Liver (tissue), 9 donors: Measurements from ENCODE around the gene TPT1. TPM values are rescaled to one million over a fixed set of nuclear protein-coding genes. Genes with fewer than 3 reads are reported as not detected.

ENCODE experiments used
- DNase-seq: peaks from one replicate; pipeline ENCODE4 v3.0.0-alpha.2; 2017; ENCODE audit warnings: low spot score
- H3K27ac ChIP-seq, 2 donors: one replicate each; pipeline ENCODE4 v1.7.0; 2013; ENCODE audit warnings: inconsistent platforms in 2 of 2, low read length in 2 of 2, control low read depth in 1 of 2, low read depth in 1 of 2, mild to moderate bottlenecking in 1 of 2
- H3K27me3 ChIP-seq, 4 donors: one replicate each; pipeline versions ENCODE4 v1.6.1 to v1.7.0; 2013; ENCODE audit warnings: low read length in 3 of 4, inconsistent platforms in 1 of 4, mild to moderate bottlenecking in 1 of 4, moderate library complexity in 1 of 4; ENCODE audit not compliant: control insufficient read depth in 4 of 4, insufficient read depth in 4 of 4
- H3K36me3 ChIP-seq, 4 donors: one replicate each; pipeline versions ENCODE4 v1.6.1 to v1.7.0; 2013; ENCODE audit warnings: low read length in 3 of 4, mild to moderate bottlenecking in 3 of 4, low read depth in 1 of 4, moderate library complexity in 1 of 4; ENCODE audit not compliant: control insufficient read depth in 4 of 4, insufficient read depth in 3 of 4
- H3K4me1 ChIP-seq, 4 donors: one replicate each; pipeline versions ENCODE4 v1.6.1 to v1.7.0; 2013; ENCODE audit warnings: low read length in 3 of 4, mild to moderate bottlenecking in 3 of 4, moderate library complexity in 1 of 4; ENCODE audit not compliant: control insufficient read depth in 4 of 4, insufficient read depth in 4 of 4
- H3K4me3 ChIP-seq, 3 donors: one replicate each; pipeline versions ENCODE4 v1.6.1 to v1.7.0; 2013; ENCODE audit warnings: low read length in 3 of 3, control low read depth in 1 of 3, low read depth in 1 of 3, mild to moderate bottlenecking in 1 of 3
- H3K9ac ChIP-seq, 2 donors: one replicate each; pipeline ENCODE4 v1.7.0; 2013; ENCODE audit warnings: low read length in 2 of 2, mild to moderate bottlenecking in 2 of 2, moderate library complexity in 2 of 2, control low read depth in 1 of 2, low read depth in 1 of 2
- H3K9me3 ChIP-seq, 4 donors: one replicate each; pipeline versions ENCODE4 v1.6.1 to v1.7.0; 2013; ENCODE audit warnings: low read length in 3 of 4; ENCODE audit not compliant: control insufficient read depth in 4 of 4
- ATF3 ChIP-seq: IDR thresholded peaks from 2 replicates; pipeline ENCODE4 v1.6.1; 2016; ENCODE audit warnings: antibody characterized with exemption
- EGR1 ChIP-seq, 2 donors: IDR thresholded peaks; 2 replicates each; pipeline ENCODE4 v1.6.1; 2016 to 2018; ENCODE audit warnings: antibody characterized with exemption in 2 of 2, low read depth in 2 of 2
- FOXA1 ChIP-seq: IDR thresholded peaks from 2 replicates; pipeline ENCODE4 v1.6.1; 2016; ENCODE audit warnings: antibody characterized with exemption
- FOXA2 ChIP-seq: IDR thresholded peaks from 2 replicates; pipeline ENCODE4 v1.6.1; 2016; ENCODE audit warnings: antibody characterized with exemption
- GABPA ChIP-seq, 2 donors: IDR thresholded peaks in 1 of 2; conservative IDR thresholded peaks in 1 of 2; 2 replicates each; pipeline ENCODE4 v1.6.1; 2016; ENCODE audit warnings: antibody characterized with exemption in 2 of 2, mild to moderate bottlenecking in 1 of 2, moderate library complexity in 1 of 2
- HNF4A ChIP-seq, 2 donors: conservative IDR thresholded peaks; 2 replicates each; pipeline ENCODE4 v1.6.1; 2016; ENCODE audit warnings: antibody characterized with exemption in 2 of 2, mild to moderate bottlenecking in 2 of 2
- HNF4G ChIP-seq: IDR thresholded peaks from 2 replicates; pipeline ENCODE4 v1.6.1; 2016; ENCODE audit warnings: antibody characterized with exemption
- JUND ChIP-seq, 2 donors: IDR thresholded peaks; 2 replicates each; pipeline ENCODE4 v1.6.1; 2016; ENCODE audit warnings: antibody characterized with exemption in 2 of 2
- MAX ChIP-seq: IDR thresholded peaks from 2 replicates; pipeline ENCODE4 v1.6.1; 2016; ENCODE audit warnings: antibody characterized with exemption
- NR2F2 ChIP-seq: IDR thresholded peaks from 2 replicates; pipeline ENCODE4 v1.6.1; 2016; ENCODE audit warnings: antibody characterized with exemption
- RAD21 ChIP-seq, 2 donors: IDR thresholded peaks; 2 replicates each; pipeline ENCODE4 v1.6.1; 2016; ENCODE audit warnings: antibody characterized with exemption in 2 of 2, mild to moderate bottlenecking in 2 of 2
- REST ChIP-seq: IDR thresholded peaks from 2 replicates; pipeline ENCODE4 v1.6.1; 2016; ENCODE audit warnings: antibody characterized with exemption, mild to moderate bottlenecking
- RXRA ChIP-seq, 2 donors: IDR thresholded peaks; 2 replicates each; pipeline ENCODE4 v1.6.1; 2017 to 2018; ENCODE audit warnings: antibody characterized with exemption in 2 of 2, mild to moderate bottlenecking in 1 of 2
- SP1 ChIP-seq: IDR thresholded peaks from 2 replicates; pipeline ENCODE4 v1.6.1; 2018; ENCODE audit warnings: antibody characterized with exemption, mild to moderate bottlenecking
- TAF1 ChIP-seq: conservative IDR thresholded peaks from 2 replicates; pipeline ENCODE4 v1.6.1; 2016; ENCODE audit warnings: antibody characterized with exemption, mild to moderate bottlenecking
- WGBS: extraction: QIAGEN DNeasy Blood & Tissue Kit; methylation state at CpG from one replicate; pipeline ENCODE4 v1.1.7; 2013; 5-methylcytosine and 5-hydroxymethylcytosine counted together
- polyA plus RNA-seq, 2 donors: library from polyadenylated mRNA; stranded (reverse) in 1 of 2; unstranded in 1 of 2; fragments of 200-250 nt in 1 of 2; fragments of >200 nt in 1 of 2; fragmentation: Nextera tagmentation in 1 of 2; extraction: Ambion mirVana in 1 of 2; gene quantifications; one replicate each; pipeline versions ENCODE4 v1.2.1 to v1.2.3, GENCODE V29; 2013 to 2015
- total RNA-seq, 2 donors: library from RNA; depleted of rRNA; stranded (reverse); fragments of >200 nt; gene quantifications; one replicate each; pipeline ENCODE4 v1.2.3, GENCODE V29; 2014
- donor health status: healthy.
- donor health status: healthy.
- donor health status: healthy.
- donor health status: healthy.
- donor health status: healthy.

TPT1 gene
- total and polyA plus RNA-seq, 4 donors, result 1,382 to 2,885 (median 1,815) TPM

GRCh38 chr13:45333977-45334922 is 6.7 kb downstream of the TPT1 start:
- no peak overlapping the region for H3K4me3 ChIP-seq
- 72% methylated on average over 7 of the region's 7 CpGs for WGBS
- H3K36me3 ChIP-seq, result peaks cover 11 to 32% (median 30%) of the 10 kb centered on the region in 4 donors
- H3K27ac ChIP-seq, result peak overlapping the region; percentile 15 to 42
- no peaks in the 10 kb centered on the region for H3K27me3 ChIP-seq
- DNase-seq, result no peak
- H3K9ac ChIP-seq, result no peak overlapping the region
- no peaks in the 10 kb centered on the region for H3K9me3 ChIP-seq
- peaks cover 19 to 56% (median 51%) of the 10 kb centered on the region in 4 donors for H3K4me1 ChIP-seq
- TF ChIP-seq FOXA1 (no peak), MAX (no peak), REST (no peak), FOXA2 (no peak), RAD21 (IDR thresholded peaks at IDR 0.05) (no peak), RXRA (IDR thresholded peaks at IDR 0.05) (no peak), GABPA (IDR thresholded peaks at IDR 0.05 in 1 of 2, conservative IDR thresholded peaks at IDR 0.05 in 1 of 2) (no peak)

GRCh38 chr13:45333251-45333976 is 7.6 kb downstream of the TPT1 start:
- Histone ChIP-seq H3K4me1 (peaks cover 19 to 54% (median 49%) of the 10 kb centered on the region in 4 donors), H3K36me3 (peaks cover 6 to 24% (median 21%) of the 10 kb centered on the region in 4 donors), H3K27ac (no peak overlapping the region), H3K9me3 (no peaks in the 10 kb centered on the region), H3K27me3 (no peaks in the 10 kb centered on the region), H3K9ac (no peak overlapping the region), H3K4me3 (no peak overlapping the region)
- TF ChIP-seq FOXA1, result no peak
- no peak for DNase-seq
- 80% methylated on average over 3 of the region's 3 CpGs for WGBS

GRCh38 chr13:45332831-45333219 is 8.2 kb downstream of the TPT1 start:
- peaks cover 15 to 49% (median 43%) of the 10 kb centered on the region in 4 donors for H3K4me1 ChIP-seq
- peaks cover 4 to 18% (median 16%) of the 10 kb centered on the region in 4 donors for H3K36me3 ChIP-seq
- no peak overlapping the region for H3K4me3 ChIP-seq
- 93% methylated on average over 3 of the region's 3 CpGs for WGBS
- H3K9ac ChIP-seq, result no peak overlapping the region
- no peak overlapping the region for H3K27ac ChIP-seq
- DNase-seq, result no peak
- H3K27me3 ChIP-seq, result no peaks in the 10 kb centered on the region
- no peaks in the 10 kb centered on the region for H3K9me3 ChIP-seq
- TF ChIP-seq JUND (IDR thresholded peaks at IDR 0.05) (no peak), TAF1 (no peak), EGR1 (IDR thresholded peaks at IDR 0.05; ENCODE audit: low read depth in 2 of 2) (no peak), NR2F2 (no peak), FOXA2 (no peak), RXRA (IDR thresholded peaks at IDR 0.05) (no peak), RAD21 (IDR thresholded peaks at IDR 0.05) (no peak), ATF3 (no peak), MAX (no peak), HNF4A (conservative IDR thresholded peaks at IDR 0.05) (no peak), SP1 (no peak), GABPA (IDR thresholded peaks at IDR 0.05 in 1 of 2, conservative IDR thresholded peaks at IDR 0.05 in 1 of 2) (no peak), HNF4G (no peak)
